ENCODE measurements around the gene BTNL9.

Gene BTNL9

GRCh38 chr5:181084621-181085195, 44.6 kb downstream of the BTNL9 start:
- no peak for DNase-seq (ENCODE audit: low read depth)
- TF ChIP-seq MYC (IDR thresholded peaks at IDR 0.05; ENCODE audit: low read depth, low read length) (no peak), POLR2A (IDR thresholded peaks at IDR 0.05; ENCODE audit: extremely low read depth, insufficient read length) (no peak), MAX (IDR thresholded peaks at IDR 0.05; ENCODE audit: low read depth, low read length) (no peak)
- TF ChIP-seq, protein P1, sequence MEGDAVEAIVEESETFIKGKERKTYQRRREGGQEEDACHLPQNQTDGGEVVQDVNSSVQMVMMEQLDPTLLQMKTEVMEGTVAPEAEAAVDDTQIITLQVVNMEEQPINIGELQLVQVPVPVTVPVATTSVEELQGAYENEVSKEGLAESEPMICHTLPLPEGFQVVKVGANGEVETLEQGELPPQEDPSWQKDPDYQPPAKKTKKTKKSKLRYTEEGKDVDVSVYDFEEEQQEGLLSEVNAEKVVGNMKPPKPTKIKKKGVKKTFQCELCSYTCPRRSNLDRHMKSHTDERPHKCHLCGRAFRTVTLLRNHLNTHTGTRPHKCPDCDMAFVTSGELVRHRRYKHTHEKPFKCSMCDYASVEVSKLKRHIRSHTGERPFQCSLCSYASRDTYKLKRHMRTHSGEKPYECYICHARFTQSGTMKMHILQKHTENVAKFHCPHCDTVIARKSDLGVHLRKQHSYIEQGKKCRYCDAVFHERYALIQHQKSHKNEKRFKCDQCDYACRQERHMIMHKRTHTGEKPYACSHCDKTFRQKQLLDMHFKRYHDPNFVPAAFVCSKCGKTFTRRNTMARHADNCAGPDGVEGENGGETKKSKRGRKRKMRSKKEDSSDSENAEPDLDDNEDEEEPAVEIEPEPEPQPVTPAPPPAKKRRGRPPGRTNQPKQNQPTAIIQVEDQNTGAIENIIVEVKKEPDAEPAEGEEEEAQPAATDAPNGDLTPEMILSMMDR (IDR thresholded peaks at IDR 0.05; ENCODE audit: low read depth, low read length): no peak
- H3K4me3 ChIP-seq (ENCODE audit: low read depth, low read length): no peak overlapping the region

DNA sequence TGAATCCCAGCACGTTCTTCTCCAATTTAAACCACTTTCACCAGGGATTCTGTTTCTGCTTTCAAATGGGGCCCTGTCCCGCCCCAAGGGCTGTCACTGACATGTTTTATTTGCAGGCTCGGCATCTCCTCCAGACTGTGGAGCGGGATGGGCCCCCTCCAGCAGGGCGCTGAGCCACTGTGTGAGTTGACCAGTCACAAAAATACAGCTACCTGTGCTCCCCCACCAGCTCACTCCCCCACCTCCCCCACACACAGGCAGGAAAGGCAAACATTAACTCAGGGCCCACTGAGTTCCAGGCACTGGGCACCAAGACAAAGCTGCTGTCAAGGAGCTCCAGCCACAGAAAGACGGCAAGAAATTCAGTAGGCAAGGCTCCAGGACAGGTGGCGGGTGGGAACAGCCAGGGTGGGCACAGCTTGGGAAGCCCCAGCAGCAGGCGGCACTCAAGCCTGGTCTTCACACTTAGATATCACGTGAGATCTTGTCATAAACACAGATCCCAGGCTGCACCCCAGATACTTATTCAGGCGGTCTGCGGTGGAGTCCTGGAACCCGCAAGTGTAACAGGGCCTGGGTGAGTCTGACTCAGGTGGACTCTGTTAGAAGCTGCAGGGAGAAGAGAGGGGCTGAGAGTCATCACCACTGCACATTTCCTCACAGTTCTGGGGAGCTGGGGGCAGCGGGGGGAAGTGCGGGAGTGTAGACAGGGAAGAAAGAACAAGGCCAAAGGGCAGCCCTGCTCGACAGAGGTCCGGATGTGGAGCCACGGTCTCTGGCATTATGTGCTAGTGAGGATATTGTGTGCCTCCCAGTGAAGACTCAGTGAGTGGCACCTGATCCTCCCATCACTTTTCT, 46.2 kb downstream of the BTNL9 start:
- H3K4me3 ChIP-seq (ENCODE audit: low read depth, low read length): no peak overlapping the region
- no peak for DNase-seq (ENCODE audit: low read depth)
- TF ChIP-seq MAX (IDR thresholded peaks at IDR 0.05; ENCODE audit: low read depth, low read length): no peak
- no peak for TF ChIP-seq POLR2A (IDR thresholded peaks at IDR 0.05; ENCODE audit: extremely low read depth, insufficient read length)
- TF ChIP-seq MYC (IDR thresholded peaks at IDR 0.05; ENCODE audit: low read depth, low read length): no peak
- TF ChIP-seq, protein P1 (IDR thresholded peaks at IDR 0.05; ENCODE audit: low read depth, low read length): no peak

DNA sequence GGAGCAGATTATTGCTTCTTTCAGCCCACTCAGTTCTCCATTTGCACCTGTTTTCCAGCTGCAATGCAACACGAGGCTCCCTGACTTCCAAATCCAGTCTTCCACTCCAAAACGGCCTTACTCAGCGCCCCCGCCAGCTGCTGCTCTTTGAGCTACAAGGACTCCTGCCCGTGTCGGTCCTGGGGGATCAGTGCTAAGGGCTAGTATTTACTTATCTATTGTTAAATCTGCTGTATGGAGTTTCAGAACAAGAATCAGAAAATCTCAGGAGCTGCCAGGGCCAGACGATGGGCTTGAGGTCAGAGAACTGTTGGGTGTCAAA, 46.8 kb downstream of the BTNL9 start:
- TF ChIP-seq MAX (IDR thresholded peaks at IDR 0.05; ENCODE audit: low read depth, low read length) (no peak), MYC (IDR thresholded peaks at IDR 0.05; ENCODE audit: low read depth, low read length) (no peak), POLR2A (IDR thresholded peaks at IDR 0.05; ENCODE audit: extremely low read depth, insufficient read length) (no peak)
- TF ChIP-seq, protein P1 (IDR thresholded peaks at IDR 0.05; ENCODE audit: low read depth, low read length): no peak
- DNase-seq (ENCODE audit: low read depth): no peak
- H3K4me3 ChIP-seq (ENCODE audit: low read depth, low read length): no peak overlapping the region

DNA sequence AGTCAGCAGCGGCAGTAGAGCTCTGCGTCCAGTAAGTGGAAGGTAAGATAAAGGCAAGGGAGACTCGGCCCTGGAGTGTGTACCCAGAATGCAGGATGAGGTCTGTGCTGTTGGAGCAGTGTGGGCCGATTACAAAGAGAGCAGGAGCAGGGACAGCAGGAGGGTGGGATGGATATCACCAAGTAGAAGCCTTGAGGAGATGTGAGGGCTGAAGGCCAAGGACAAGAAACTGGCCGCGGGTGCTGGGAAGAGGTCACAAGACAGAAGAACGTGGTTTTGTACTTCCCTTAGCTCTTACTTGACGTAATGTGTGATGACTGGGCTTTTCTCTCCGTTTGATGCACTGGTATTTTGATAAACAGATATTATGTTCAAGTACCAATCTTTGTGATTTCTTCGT, 47.2 kb downstream of the BTNL9 start:
- no peak overlapping the region for H3K4me3 ChIP-seq (ENCODE audit: low read depth, low read length)
- TF ChIP-seq, protein P1 (IDR thresholded peaks at IDR 0.05; ENCODE audit: low read depth, low read length): no peak
- no peak for TF ChIP-seq MAX (IDR thresholded peaks at IDR 0.05; ENCODE audit: low read depth, low read length)
- TF ChIP-seq MYC (IDR thresholded peaks at IDR 0.05; ENCODE audit: low read depth, low read length): no peak
- no peak for TF ChIP-seq POLR2A (IDR thresholded peaks at IDR 0.05; ENCODE audit: extremely low read depth, insufficient read length)
- peak; percentile 9 for DNase-seq (ENCODE audit: low read depth)

DNA sequence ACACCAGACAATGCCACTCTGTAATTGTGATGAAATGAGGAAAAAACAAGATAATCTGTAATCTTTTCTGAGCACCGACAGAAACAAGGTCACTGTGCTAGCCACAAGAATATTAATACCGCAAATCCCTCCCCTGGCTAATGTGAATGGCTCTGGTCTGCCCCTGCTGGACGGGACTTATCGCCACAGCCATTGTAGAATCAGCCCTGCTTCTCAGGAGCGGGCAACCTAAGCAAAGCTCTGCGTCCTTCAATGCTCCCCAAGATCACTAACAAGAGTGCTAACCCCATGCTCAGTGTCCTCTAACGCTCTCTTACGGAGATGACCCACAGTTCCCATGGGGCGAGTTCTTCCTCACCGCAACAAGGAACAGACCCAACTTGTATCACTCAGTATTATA, 48.2 kb downstream of the BTNL9 start:
- TF ChIP-seq, protein P1 (IDR thresholded peaks at IDR 0.05; ENCODE audit: low read depth, low read length): peak; percentile 47
- no peak for TF ChIP-seq MAX (IDR thresholded peaks at IDR 0.05; ENCODE audit: low read depth, low read length)
- H3K4me3 ChIP-seq (ENCODE audit: low read depth, low read length): no peak overlapping the region
- DNase-seq (ENCODE audit: low read depth): peak; percentile 44

Data from NB4 (cell line).